SW 1271 (cell line): ENCODE data around the gene HSPG2.

ENCODE experiments used
- DNase-seq, 2 experiments: peaks; one replicate each; lab custom pipeline; 2025; lab: John Stamatoyannopoulos, UW

Gene HSPG2

DNA sequence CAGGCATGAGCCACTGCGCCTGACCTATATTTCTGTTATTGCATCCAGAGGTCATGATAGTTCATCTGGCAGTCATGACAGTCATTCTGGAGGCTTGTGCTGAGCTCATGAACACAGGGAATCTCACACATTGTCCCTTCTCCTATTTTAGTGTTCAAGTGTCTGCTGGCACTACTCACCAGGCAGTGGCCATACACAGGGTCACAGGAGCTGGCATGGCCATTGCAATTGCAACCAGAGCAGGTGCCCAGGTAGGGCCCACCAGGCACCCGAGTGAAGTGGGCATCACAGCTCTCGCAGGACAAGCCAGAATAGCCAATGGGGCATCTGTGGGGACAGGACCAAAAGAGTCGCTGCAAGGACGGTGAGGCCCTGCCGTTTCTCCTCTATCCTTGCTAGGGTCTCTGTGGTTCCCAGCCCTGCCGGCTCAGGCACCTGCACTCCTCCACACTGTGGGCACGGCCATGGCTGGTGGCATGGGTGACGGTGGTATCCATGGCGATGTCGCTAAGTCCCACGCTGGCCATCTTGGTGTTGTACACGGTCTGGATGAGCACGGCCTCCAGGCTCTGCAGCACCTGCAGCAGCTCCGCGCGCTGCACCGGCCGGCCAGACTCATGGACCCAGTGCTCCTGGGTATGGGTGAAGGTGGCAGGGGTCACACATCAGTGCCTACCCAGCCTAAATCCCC lies 57.0 kb downstream of the HSPG2 start:
- DNase-seq, result no peak

DNA sequence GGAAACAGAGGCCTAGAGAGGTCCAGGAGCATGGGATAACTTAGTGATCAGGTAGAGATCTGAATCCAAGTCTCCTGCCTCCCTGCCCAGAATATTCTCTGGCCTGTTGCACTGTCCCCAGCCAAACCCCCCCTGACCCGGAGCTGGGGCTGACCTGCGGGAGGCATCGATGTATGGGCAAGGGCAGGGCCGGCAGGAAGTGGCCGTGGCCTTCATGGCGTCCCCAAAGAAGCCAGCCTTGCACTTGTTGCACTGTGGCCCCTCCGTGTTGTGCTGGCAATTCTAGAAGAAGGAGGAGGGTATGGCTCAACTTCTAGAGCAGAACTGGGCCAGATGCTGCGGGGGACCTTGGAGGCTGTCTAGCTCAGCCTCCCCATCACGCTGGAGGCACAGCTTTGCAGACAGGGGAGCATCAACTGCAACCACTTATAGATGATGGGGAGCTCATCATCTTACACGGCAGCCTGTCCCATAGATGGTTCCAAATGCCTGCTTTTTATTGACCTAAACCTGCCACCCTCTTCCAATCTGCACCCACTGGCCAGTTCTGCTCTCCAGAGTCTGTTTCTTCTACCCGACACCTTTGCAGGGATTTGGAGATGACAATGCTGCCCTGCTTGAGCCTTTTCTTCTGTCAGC lies 58.2 kb downstream of the HSPG2 start:
- DNase-seq, result no peak

DNA sequence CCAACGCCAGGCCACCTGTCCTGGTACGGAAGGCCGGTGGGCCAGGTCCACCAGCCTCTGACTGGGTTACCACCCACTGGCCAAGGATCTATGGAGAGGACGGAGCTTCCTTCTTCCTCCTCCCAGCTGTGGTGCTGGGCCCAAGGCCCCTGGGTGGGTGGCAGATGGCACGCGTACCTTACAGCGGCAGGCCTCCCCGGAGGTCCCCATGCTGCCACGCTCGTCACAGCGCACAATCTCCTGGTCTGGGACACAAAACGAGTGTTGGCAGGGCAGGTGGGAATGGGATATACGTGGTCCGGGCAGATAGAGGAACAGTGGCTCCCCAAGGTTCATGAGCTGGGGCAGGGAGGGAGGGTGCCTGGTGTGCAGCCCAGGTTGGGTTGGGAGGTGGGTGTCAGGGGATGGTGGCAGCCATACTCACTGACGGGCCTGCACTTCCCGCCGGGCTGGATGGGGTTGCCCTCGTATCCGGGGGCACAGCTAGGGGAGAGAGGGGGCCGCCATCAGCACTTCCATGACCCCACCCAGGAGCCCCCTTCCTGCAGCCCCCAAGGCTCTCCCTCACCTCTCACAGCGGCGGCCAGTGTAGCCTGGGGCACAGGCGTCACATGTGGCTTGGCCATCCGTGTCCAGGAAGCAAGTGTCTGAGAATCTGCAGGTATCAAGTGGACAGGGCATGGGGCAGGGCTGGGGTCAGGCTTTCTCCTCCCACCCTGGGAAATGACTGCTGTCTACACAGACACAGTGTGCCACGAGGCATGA lies 58.9 kb downstream of the HSPG2 start:
- no peak for DNase-seq

DNA sequence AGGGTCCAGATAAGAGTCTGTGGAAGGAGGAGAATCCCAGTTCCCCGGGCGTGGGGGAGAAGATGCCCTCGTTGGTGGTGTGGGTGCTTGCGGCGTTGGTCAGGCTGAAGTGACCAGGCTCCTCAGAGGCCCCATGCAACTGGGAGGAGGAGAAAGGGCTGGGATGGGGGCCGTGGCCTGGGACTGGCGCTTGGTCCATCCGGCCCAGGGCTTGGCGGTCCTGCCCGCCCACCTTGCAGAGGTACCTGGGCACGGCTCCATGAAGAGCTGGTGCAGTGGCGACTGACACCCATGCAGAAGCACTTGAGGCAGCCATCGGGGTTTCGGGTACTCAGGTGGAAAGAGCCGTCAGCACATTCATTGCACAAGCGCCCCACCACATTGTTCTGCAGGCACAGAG lies 60.8 kb downstream of the HSPG2 start:
- no peak for DNase-seq

DNA sequence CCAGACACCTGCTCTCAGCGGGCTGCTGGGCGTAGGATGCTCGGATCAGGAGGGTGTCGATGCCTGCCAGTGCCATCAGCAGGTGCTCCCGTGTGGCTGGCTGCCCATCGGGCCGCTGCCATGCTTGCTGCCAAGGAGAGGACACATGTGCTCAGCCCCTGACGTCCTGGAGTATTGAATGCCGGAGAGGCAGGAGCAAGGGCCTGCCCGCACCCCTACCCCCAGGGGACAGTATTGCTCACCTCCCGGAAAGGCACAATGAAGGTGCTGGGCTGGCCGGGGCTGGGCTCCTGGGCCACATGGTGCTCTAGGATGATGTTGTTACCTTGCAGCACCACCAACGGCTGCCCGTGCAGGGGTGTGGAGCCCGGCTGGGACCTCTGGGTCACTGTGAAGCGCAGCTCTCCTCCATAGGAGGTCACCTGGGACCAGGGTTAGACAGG lies 61.5 kb downstream of the HSPG2 start:
- DNase-seq, result no peak

DNA sequence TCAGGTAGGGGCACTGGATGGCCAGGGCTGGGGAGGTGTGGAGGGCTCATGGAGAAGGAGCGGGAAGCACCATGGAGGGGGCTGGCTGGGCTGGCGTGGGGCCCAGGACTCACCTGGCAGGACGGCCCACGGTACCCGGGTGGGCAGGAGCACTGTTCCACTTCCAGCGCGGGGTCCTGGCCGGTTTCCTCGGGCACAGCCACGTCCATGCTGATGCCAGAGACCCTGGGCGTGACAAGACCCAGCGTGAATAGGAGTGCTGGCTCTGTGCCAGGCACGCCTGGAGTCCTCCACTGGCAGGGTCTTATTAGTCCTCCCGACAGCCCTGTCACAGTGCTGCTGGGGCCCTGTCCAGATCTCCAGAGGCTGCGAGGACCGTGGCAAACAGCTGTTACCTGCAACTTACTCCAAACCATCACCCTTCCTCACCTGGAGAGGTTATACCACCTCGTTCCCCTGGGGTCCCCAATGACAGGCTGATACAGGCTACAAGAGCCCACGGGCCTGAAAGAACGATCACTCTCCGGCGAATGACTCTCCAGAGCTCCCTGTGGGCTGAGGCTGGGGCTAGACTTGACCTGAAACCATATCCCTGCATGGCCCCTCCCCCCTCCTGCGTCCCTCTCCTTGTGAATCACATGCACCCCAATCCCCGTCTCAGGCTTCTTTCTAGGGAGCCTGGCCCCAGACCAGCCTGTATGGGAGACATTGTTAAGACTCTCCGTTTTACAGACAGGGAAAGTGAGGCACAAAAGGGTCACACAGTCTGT lies 62.1 kb downstream of the HSPG2 start:
- DNase-seq, result no peak

DNA sequence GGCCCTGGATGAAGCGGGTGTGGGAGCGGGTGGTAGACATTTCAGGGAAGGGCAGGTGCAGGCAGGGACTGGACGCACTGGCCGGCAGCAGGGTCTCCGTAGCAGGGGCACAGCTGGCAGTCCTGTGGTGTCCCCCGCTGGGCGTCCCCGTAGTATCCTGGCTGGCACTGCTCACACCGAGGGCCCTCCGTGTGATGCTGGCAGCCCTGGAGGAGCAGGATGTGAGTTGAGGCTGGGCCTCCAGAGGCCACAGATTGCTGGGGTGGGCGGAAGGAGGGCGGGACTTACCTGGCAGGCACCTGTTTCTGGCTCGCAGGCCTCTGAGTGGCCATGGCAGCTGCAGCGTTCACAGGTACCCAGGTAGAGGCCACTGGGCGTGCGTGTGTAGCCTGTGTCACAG lies 62.8 kb downstream of the HSPG2 start:
- no peak for DNase-seq

DNA sequence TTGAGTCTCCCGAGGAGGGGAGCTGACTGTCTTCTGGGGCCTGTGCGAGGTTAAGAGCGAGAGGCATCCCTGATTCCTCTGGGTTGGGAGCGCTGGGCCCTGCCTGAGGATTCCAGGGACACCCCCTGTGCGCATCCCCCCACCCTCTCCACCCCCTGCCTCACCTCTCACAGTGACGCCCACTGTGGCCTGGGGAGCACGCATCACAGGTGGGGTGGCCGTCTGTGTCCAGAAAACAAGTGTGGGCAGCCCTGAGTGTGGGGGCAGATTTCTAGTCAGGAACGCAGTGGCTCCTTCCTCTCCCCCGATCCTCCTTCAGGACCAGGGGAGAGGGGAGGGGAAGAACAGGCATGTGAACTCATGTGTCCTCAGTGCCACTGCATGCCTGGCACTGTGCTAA lies 63.3 kb downstream of the HSPG2 start:
- no peak for DNase-seq

DNA sequence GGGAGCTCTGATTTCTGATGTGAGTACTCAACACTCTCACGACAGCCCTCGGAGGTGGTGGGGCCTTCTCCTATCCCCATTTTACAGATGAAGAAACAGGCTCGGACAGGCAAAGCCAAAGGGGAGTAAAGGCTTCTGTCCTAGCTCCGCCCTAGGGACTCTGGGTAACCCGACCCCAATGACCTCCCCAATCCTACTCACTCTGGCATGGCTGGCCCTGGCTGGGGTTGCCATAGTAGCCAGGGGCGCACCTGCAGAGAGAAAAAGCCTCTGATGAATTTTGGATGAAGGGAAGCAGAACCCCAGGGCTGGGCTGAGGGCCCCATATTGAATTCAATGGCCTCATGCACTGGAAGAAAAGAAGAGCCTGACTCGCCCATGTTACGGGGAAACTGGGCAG lies 63.9 kb downstream of the HSPG2 start:
- no peak for DNase-seq

DNA sequence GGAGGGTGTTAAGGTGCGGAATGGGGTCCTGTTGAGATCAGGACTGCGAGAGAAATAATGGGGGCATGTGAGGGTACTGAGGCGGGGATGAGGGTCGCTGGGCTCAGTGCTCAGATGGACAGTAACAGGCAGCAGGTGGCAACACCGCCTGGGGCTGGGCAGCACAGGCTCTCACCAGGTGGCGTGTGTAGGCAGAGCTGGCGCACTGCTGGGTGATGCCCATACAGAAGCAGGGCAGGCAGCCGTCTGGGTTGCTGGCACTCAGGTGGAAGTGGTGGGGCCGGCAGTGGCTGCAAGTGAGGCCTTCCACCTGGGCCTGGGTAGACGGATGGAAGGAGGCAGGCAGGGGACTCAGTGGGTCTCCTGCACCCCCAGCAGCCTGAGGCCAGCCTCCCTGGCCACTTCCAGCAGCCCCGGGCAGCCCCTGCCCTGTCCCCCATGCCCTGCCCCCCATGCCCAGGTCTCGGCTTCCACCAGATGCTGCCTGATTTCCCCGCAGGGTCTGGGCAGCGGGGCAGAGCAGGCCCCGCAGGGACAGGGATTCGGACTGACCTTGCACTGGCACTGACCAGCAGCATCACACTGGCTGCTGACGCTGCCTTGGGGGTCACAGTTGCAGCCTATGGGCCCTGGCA lies 64.5 kb downstream of the HSPG2 start:
- DNase-seq, result no peak

DNA sequence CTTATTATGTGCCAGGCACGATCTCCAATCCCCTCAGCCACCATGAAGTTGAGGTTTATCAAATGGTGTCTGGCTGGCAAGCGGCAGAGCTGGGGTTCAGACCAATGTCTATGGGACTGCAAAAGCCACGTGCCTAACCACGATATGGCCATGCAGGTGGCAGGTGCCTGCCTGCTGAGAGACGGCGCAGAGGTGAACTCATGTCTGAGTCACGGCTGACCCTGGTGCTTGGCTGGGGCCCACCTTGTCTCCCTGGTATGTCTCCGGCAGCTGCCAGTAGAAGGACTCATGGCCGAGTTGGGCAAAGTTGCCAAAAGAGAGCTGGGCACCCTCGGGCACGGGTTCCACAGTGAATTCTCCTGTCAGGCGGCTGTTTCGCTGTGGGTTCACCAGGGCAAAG lies 65.2 kb downstream of the HSPG2 start:
- no peak for DNase-seq

DNA sequence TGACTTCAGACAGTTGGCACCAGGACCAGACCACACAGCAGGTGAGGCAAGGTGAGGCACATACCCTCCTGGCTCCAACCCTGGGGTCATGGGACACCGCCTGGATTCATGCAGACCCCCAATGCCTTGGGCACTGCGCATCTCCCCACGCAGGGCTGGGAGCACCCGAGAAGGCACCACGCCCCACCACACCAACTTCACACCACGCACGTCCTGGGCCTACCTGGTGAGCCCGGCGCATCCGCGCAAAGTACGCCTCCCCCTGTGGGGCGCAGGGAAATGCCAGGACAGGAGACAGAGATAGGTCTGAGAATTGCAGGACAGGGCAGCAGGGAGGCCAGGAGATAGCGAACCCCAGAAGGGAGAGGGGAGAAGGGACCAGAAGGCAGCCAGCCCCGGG lies 66.5 kb downstream of the HSPG2 start:
- DNase-seq, result no peak

DNA sequence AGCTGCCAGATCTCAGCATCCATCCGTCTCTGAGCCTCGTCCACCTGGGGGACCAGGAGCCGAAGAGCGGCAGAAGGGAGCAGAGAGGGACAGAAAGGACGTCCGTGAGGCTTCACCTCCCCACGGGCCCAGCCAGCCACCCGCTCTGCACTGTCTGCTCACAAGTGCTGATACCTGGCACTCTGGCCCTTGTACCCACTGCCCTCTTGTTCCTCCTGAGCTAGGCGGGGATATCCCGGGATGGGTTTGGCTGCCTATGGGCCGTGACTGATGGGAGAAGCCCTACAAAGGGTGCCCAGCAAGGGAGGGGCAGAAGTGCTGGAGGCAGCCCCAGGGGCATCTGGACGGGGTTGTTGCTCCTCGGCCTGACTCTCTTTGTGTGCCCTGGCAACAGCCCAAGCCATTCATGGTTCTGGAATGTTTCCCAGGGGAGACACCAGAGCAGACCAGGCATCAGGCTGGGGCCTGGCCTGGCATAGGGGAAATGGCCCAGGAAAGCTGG lies 67.4 kb downstream of the HSPG2 start:
- peak; percentile 11 to 49 for DNase-seq

DNA sequence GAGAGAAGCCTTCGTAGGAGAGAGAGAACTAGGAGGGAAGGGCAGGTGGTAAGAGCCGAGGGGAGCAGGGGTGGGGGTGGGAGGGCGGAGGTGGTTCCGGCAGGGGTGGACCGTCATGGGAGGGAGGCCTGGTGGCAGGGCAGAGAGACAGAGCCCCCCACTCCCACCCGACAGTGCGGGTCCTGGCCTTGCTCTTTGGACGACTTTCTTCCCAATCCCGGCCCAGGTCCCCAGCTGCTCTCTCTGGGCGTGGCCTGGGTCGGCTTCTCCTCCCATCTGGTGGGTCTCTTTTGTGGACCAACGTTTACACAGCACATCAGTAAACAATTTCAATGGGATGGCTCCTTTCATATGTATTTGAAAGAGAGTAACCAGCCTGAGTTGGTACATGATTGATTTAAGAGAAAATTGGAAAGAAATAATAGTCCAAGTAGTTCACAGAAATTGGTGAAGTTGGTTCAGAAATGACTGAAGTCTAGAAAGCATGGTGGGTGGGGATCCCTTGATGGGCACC lies 68.1 kb downstream of the HSPG2 start:
- no peak for DNase-seq

DNA sequence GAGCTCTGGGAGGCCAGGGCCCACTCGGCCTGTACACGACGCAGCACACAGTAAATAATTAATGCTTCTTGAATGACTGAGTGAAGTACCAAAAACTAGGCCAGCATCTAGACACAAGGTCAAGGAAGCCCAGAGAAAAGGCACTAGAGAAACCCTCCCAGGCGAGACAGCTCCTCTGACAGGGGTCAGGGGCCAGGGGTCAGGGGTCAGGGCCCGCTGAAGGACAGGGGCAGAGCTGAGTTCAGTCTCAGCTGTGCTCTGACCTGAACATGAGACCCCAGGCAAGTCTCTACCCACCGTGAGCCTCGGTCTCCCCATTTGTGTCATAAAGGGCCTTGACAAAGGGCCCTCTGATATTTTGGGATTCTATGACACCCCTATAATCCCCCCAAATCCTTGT lies 68.6 kb downstream of the HSPG2 start:
- no peak for DNase-seq

DNA sequence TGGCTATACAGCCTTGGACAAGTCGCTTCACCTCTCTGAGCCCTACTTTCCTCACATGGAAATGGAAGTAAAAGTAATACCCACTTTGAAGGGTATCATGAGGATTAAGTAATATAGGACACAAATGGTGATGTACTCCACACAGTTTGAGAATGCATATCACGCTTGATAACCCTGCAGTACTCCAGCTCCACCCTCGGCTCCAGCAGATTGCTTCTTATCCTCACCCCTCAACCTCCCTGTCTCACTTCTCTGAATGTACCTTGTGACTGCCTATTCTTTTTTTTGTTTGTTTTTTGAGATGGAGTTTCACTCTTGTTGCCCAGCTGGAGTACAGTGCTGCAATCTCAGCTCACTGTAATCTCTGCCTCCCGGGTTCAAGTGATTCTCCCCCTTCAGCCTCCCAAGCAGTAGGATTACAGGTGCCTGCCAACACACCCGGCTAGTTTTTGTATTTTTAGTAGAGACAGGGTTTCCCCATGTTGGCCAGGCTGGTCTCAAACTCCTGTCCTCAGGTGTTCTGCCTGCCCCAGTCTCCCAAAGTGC lies 69.6 kb downstream of the HSPG2 start:
- DNase-seq, result no peak

DNA sequence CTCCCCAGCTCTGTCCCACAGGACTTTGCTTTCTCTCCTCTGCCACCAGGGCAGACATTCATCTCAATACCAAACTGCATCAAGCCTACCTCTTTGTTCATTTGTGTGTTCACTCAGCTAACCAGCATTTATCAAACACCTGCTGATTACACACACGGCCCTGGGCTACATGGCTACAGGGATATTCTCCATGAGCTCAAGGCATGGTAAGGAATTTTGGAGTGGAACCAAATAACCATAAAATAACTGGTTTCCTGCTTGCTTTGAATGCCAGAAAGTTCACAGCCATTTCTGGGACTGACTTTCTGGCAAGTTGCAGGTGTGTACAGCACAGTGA lies 70.4 kb downstream of the HSPG2 start:
- no peak for DNase-seq

DNA sequence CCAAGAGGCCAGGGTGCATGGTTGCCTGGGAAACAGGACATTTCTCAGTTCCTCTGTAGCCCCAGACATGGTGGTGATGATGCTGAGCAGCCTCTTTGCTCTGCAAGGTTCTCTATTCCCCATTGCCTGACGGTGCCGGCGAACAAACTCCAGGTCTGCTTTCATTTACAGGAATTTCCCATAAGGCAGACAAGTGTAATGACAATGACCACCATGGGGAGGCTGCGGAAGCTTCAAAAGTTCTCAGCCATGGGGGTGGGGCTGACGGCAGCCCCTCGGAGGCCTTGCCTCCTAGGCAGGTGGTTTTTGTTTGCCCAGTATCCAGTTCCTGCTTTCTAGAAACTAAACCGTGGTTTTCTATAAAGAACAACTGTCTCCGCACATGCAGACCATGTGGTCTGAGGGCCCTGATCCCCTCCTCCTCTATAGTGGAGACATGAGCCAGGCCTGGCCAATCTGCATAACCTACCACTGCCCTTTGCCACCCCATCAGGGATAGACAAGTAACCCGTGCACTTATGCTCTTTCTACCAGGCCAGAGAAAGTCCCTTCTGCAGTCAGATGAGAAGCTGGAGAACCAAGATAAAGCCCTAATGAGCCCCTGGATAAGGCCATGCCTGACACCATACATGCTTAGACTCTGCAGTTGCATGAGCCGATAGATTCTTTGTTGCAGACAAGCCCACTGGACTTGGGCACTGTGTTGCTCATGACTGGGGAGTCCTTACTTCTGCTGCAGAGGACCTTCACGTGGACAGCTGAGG lies 71.0 kb downstream of the HSPG2 start:
- no peak for DNase-seq

DNA sequence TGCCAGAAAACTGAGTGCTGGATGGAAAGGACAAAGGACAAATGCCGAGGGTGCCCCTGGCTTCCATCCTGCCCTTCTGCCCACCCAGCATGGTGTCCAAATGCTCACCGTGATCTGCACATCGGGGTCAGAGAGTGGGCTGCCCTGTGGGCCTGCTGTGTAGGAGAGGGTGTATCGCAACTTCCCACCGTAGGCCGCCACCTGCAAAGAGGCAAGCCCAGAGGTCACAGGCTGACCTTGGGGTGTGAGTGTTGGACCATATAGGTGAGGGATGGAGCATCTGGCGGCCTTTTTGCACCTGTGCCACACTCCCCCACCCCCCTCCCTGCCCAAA lies 71.5 kb downstream of the HSPG2 start:
- no peak for DNase-seq

DNA sequence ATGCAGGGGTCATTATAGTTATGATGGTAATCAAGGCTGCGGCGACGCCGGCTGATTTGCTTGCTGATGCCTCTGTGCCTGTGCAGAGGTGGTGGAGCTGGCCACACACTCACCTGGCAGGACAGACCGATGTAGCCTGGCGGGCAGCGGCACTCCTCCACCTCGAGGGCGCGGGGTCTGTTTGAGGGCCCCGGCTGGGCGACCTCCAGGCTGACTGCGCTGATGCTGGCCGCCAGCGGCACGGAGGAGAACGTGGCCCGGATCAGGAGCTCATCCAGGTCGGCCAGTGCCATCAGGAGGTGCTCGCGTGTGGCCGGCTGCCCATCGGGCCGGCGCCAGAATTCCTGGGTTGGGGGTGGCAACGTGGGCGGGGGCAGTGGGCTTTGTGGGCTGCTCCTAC lies 72.4 kb downstream of the HSPG2 start:
- no peak for DNase-seq

DNA sequence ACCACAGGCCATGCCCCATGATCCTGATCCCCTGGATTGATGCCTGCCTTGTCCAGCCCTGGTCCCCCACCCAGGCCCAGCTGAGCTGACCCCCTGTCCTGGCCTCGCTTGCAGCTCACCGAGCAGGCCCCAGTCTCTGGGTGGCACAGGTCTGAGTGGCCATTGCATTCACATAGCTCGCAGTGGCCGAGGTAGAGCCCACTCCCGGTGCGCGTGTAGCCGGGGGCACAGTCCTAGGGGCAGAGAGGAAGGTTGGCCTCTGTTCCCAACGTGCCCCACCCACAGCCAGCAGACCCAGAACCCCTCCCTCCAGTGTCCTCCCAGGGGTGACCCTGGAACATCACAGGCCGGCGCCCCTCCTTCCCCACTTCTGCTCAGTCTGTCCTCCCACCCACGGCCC lies 73.1 kb downstream of the HSPG2 start:
- no peak for DNase-seq
